ENCODE measurements around the gene CDK11B.

DNA sequence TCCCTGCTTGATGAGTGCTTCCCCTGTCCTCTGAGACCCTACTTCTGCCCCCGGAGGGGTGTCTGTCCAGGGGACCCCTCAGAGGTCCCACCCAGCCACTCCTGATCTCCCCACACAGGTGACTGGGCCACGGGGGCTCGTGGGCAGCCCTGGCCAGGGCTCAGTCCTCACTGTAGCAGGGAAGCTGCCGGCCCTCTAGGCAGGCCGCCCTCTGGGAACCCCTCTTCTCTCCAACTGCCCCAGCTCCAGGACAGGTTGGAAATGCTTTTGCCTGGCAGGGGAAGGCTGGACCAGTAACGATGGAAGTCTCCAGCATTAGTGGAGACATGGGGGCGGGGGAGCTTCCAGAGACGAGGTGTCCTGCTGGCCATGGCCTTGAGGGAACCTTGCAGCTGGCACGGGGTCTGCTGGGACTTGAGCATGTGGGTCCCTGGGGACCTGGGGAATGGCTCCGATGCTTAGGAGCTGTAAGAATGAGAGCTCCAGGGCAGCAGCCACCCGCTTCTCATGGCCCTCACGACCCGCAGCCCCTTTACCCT, 55.8 kb downstream of the CDK11B start:
- TF ChIP-seq, protein P1, sequence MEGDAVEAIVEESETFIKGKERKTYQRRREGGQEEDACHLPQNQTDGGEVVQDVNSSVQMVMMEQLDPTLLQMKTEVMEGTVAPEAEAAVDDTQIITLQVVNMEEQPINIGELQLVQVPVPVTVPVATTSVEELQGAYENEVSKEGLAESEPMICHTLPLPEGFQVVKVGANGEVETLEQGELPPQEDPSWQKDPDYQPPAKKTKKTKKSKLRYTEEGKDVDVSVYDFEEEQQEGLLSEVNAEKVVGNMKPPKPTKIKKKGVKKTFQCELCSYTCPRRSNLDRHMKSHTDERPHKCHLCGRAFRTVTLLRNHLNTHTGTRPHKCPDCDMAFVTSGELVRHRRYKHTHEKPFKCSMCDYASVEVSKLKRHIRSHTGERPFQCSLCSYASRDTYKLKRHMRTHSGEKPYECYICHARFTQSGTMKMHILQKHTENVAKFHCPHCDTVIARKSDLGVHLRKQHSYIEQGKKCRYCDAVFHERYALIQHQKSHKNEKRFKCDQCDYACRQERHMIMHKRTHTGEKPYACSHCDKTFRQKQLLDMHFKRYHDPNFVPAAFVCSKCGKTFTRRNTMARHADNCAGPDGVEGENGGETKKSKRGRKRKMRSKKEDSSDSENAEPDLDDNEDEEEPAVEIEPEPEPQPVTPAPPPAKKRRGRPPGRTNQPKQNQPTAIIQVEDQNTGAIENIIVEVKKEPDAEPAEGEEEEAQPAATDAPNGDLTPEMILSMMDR (IDR thresholded peaks at IDR 0.05): no peak
- no peak for TF ChIP-seq POLR2A (IDR thresholded peaks at IDR 0.05)

Data from thyroid gland (tissue), 4 donors.